HepG2 (cell line): ENCODE measurements around the gene DDX24. TPM values are rescaled to one million over a fixed set of nuclear protein-coding genes. Genes with fewer than 3 reads are reported as not detected.

ENCODE experiments used
- AFF4 ChIP-seq: sonication (generic); formaldehyde crosslinking; IDR thresholded peaks from 2 replicates; pipeline ENCODE4 v1.4.0; 2020; ENCODE audit warnings: missing genetic modification reagents
- NFYC ChIP-seq: IDR thresholded peaks from 2 replicates; pipeline ENCODE4 v1.6.1; 2016; ENCODE audit warnings: missing genetic modification reagents, missing compliant biosample characterization
- PRDM4 ChIP-seq: sonication (generic); formaldehyde crosslinking; IDR thresholded peaks from 2 replicates; pipeline ENCODE4 v1.9.0; 2021; ENCODE audit warnings: missing genetic modification reagents, borderline replicate concordance
- REPIN1 ChIP-seq: sonication (generic); formaldehyde crosslinking; IDR thresholded peaks from 2 replicates; pipeline ENCODE4 v1.8.0; 2022; ENCODE audit warnings: missing genetic modification reagents, low read depth, mild to moderate bottlenecking, borderline replicate concordance
- SKIL ChIP-seq: sonication (generic); formaldehyde crosslinking; IDR thresholded peaks from 2 replicates; pipeline ENCODE4 v1.8.0; 2022; ENCODE audit warnings: missing genetic modification reagents, mild to moderate bottlenecking, moderate library complexity, borderline replicate concordance
- TCF7L2 ChIP-seq: IDR thresholded peaks from 2 replicates; pipeline ENCODE4 v1.6.1; 2011; ENCODE audit warnings: mild to moderate bottlenecking, low read depth, low read length, moderate library complexity
- TFDP1 ChIP-seq: IDR thresholded peaks from 2 replicates; pipeline ENCODE4 v1.6.1; 2016; ENCODE audit warnings: missing compliant biosample characterization, missing genetic modification reagents, borderline replicate concordance
- ZBTB37 ChIP-seq: sonication (generic); formaldehyde crosslinking; IDR thresholded peaks from 2 replicates; pipeline ENCODE4 v1.4.0; 2020; ENCODE audit warnings: mild to moderate bottlenecking, missing genetic modification reagents
- ZGPAT ChIP-seq: IDR thresholded peaks from 2 replicates; pipeline ENCODE4 v1.6.1; 2016; ENCODE audit warnings: mild to moderate bottlenecking
- ZNF143 ChIP-seq: sonication (generic); formaldehyde crosslinking; IDR thresholded peaks from 2 replicates; pipeline ENCODE4 v1.4.0; 2020; ENCODE audit warnings: missing genetic modification reagents
- ZNF678 ChIP-seq: sonication (generic); formaldehyde crosslinking; IDR thresholded peaks from 2 replicates; pipeline ENCODE4 v1.4.0; 2020; ENCODE audit warnings: mild to moderate bottlenecking, missing genetic modification reagents
- polyA plus RNA-seq, 8 experiments: library from polyadenylated mRNA; depleted of rRNA in 3 of 8; stranded (reverse) in 7 of 8; unstranded in 1 of 8; fragments of >200 nt; fragmentation: Illumina TruSeq in 4 of 8; extraction: Trizol in 4 of 8; gene quantifications; 2 replicates each; pipeline versions ENCODE4 v1.2.1 to v1.2.3, GENCODE V29; 2011 to 2016; ENCODE audit warnings: low read depth in 4 of 8, missing spikeins in 1 of 8, mixed read lengths in 1 of 8; ENCODE audit not compliant: insufficient read depth in 1 of 8
- total RNA-seq, 5 experiments: library from RNA; depleted of rRNA; stranded (reverse); fragments of >200 nt; fragmentation: Illumina TruSeq; extraction: Trizol; gene quantifications; 2 replicates each; pipeline ENCODE4 v1.2.3, GENCODE V29; 2016; ENCODE audit warnings: low read depth in 1 of 5

DDX24 gene
- total and polyA plus RNA-seq, 2 of the 13 experiments (the other 11 are each of a cell fraction or from before 2014, with no cell fraction given) = 67.3 to 149 TPM

GRCh38 chr14:94059998-94060397 lies 21.0 kb downstream of the DDX24 start (continued):
- TF ChIP-seq ZBTB37 (CRISPR knock-in tag) (no peak), NFYC (CRISPR knock-in tag) (no peak), AFF4 (CRISPR knock-in tag) (no peak), ZNF678 (CRISPR knock-in tag) (no peak), TFDP1 (CRISPR knock-in tag) (no peak), SKIL (CRISPR knock-in tag) (no peak), REPIN1 (CRISPR knock-in tag) (peak; percentile 57; the same call in 1 of the 2 replicates), ZNF143 (CRISPR knock-in tag) (no peak), TCF7L2 (no peak), PRDM4 (CRISPR knock-in tag) (no peak), ZGPAT (CRISPR knock-in tag) (no peak)
